ENCODE data around the gene CUL1.

The CUL1 gene

GRCh38 chr7:148824864-148825263, 126.2 kb downstream of the CUL1 start:
- TF ChIP-seq RAD21 (IDR thresholded peaks at IDR 0.05; ENCODE audit: low read depth) (no peak), REST (IDR thresholded peaks at IDR 0.05; ENCODE audit: low read depth) (no peak)
- TF ChIP-seq, protein P1, sequence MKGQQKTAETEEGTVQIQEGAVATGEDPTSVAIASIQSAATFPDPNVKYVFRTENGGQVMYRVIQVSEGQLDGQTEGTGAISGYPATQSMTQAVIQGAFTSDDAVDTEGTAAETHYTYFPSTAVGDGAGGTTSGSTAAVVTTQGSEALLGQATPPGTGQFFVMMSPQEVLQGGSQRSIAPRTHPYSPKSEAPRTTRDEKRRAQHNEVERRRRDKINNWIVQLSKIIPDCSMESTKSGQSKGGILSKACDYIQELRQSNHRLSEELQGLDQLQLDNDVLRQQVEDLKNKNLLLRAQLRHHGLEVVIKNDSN (IDR thresholded peaks at IDR 0.05), result no peak

- TF ChIP-seq, protein P1 (IDR thresholded peaks at IDR 0.05), result no peak
- TF ChIP-seq TCF12 (IDR thresholded peaks at IDR 0.05; ENCODE audit: low read depth) (no peak), YY1 (IDR thresholded peaks at IDR 0.05; ENCODE audit: low read depth) (no peak), ZBTB7A (IDR thresholded peaks at IDR 0.05; ENCODE audit: low read depth) (no peak), EP300 (IDR thresholded peaks at IDR 0.05; ENCODE audit: borderline replicate concordance) (no peak), TAF1 (IDR thresholded peaks at IDR 0.05; ENCODE audit: low read depth) (no peak), TEAD4 (IDR thresholded peaks at IDR 0.05) (no peak), EGR1 (IDR thresholded peaks at IDR 0.05) (no peak), REST (IDR thresholded peaks at IDR 0.05; ENCODE audit: low read depth) (no peak), MAX (IDR thresholded peaks at IDR 0.05) (no peak), CREB1 (IDR thresholded peaks at IDR 0.05; ENCODE audit: low read depth) (no peak), CEBPB (IDR thresholded peaks at IDR 0.05) (no peak), FOXM1 (IDR thresholded peaks at IDR 0.05; ENCODE audit: borderline replicate concordance, low read depth) (no peak), RAD21 (IDR thresholded peaks at IDR 0.05; ENCODE audit: low read depth) (no peak)
Observed at GRCh38 chr7:148825338-148825737, 126.6 kb downstream of the CUL1 start.

DNA sequence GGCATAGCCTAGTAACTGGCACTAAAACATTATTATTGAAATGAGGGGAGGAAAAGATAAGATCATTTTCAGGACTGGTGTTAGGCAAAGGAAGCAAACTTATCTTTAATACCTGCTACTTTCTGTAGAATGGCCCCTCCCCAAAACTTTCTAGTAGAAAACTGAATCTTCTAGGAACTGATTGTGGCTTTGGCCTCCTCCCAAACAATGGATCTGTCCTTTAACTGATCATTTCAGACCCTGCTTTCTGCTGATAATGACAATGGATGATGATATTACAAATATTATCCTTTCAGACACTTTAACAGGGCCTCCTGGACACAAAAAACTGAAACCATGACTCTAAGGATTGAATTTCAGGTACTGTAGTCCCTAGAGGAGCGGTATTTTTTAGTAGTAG, 130.3 kb downstream of the CUL1 start:
- no peak for TF ChIP-seq ZBTB7A (IDR thresholded peaks at IDR 0.05; ENCODE audit: low read depth)
- TF ChIP-seq EP300 (IDR thresholded peaks at IDR 0.05; ENCODE audit: borderline replicate concordance), result no peak
- no peak for TF ChIP-seq YY1 (IDR thresholded peaks at IDR 0.05; ENCODE audit: low read depth)
- no peak for TF ChIP-seq NFIC (IDR thresholded peaks at IDR 0.05)
- no peak for TF ChIP-seq EGR1 (IDR thresholded peaks at IDR 0.05)
- TF ChIP-seq, protein P1 (IDR thresholded peaks at IDR 0.05), result no peak
- TF ChIP-seq FOXM1 (IDR thresholded peaks at IDR 0.05; ENCODE audit: borderline replicate concordance, low read depth), result no peak
- TF ChIP-seq CEBPB (IDR thresholded peaks at IDR 0.05), result no peak
- TF ChIP-seq TEAD4 (IDR thresholded peaks at IDR 0.05), result no peak
- TF ChIP-seq MAX (IDR thresholded peaks at IDR 0.05), result no peak
- TF ChIP-seq RAD21 (IDR thresholded peaks at IDR 0.05; ENCODE audit: low read depth), result no peak
- no peak for TF ChIP-seq CREB1 (IDR thresholded peaks at IDR 0.05; ENCODE audit: low read depth)

DNA sequence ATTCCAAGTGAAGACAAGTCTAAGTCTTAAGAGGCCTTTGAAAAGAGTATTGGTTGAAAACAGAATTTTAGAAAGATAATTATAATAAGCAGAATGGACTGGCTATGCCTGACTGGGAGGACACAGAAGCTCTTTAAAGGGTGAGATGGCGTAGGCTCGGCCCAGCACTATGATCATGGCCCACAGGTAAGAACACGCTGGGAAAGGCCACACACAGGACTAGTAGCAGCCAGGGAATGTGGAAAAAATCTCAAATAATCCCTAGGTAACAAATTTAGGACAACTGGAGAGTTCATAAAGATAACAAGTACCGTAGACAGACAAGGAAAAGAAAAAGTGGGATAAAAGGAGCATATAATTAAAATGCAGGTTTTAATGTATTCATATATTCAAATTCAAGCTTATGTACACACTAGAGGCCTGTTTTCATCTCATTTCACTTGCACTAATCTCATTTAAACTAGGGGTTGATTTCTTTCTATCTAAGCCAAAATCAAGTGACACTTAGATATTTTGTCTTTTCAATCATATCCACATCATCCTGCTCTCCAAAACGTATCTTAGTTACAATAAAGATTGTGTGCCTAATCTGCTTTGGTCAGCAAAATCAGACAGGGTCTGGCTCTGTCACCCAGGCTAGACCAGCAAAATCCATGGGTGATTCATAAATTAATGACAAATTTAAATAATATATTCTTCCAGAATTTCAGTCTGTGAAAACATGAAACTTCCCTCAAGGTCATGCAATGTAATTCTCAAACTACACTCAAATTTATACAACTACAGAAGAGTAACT, 132.4 kb downstream of the CUL1 start:
- TF ChIP-seq CREB1 (IDR thresholded peaks at IDR 0.05; ENCODE audit: low read depth), result no peak

DNA sequence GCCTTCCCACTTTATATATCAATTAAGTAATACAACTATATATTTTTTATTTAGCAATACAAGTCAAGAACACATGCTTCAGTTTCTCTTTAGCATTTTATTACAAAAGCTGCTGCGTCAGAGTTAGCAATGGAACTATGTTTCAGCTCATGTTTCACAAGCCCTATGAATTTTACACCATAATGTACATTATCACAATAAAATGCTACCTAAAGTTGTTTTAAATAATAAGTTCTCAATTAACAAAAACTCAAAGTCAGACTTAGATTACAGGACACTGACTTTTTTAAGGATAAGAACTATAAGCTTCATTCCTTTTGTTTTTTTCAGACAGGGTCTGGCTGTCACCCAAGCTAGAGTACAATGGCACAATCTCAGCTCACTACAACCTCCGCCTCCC, 133.1 kb downstream of the CUL1 start:
- TF ChIP-seq EGR1 (IDR thresholded peaks at IDR 0.05) (no peak), REST (IDR thresholded peaks at IDR 0.05; ENCODE audit: low read depth) (no peak), TEAD4 (IDR thresholded peaks at IDR 0.05) (no peak), YY1 (IDR thresholded peaks at IDR 0.05; ENCODE audit: low read depth) (no peak), EP300 (IDR thresholded peaks at IDR 0.05; ENCODE audit: borderline replicate concordance) (no peak), NFIC (IDR thresholded peaks at IDR 0.05) (no peak), ZBTB7A (IDR thresholded peaks at IDR 0.05; ENCODE audit: low read depth) (no peak), TCF12 (IDR thresholded peaks at IDR 0.05; ENCODE audit: low read depth) (no peak), TAF1 (IDR thresholded peaks at IDR 0.05; ENCODE audit: low read depth) (no peak), RAD21 (IDR thresholded peaks at IDR 0.05; ENCODE audit: low read depth) (no peak), FOXM1 (IDR thresholded peaks at IDR 0.05; ENCODE audit: borderline replicate concordance, low read depth) (no peak), CEBPB (IDR thresholded peaks at IDR 0.05) (no peak), MAX (IDR thresholded peaks at IDR 0.05) (no peak), CREB1 (IDR thresholded peaks at IDR 0.05; ENCODE audit: low read depth) (no peak)
- TF ChIP-seq, protein P1 (IDR thresholded peaks at IDR 0.05), result no peak
